Esophagus (tissue), 2 donors: ENCODE results near the gene IGFL1. TPM values are rescaled to one million over a fixed set of nuclear protein-coding genes. Genes with fewer than 3 reads are reported as not detected.
"Not testable (repeated sequence)": the region's sequence is repeated elsewhere in the genome, so short reads cannot be mapped to it uniquely, and the experiment has no call there.

ENCODE experiments used
- H3K27ac ChIP-seq, 2 donors: one replicate each; pipeline ENCODE4 v1.5.1; 2013; ENCODE audit warnings: low read depth in 2 of 2, mild to moderate bottlenecking in 2 of 2, inconsistent platforms in 1 of 2, low read length in 1 of 2, moderate library complexity in 1 of 2
- H3K27me3 ChIP-seq, 2 donors: one replicate each; pipeline ENCODE4 v1.6.1; 2013; ENCODE audit warnings: low read length in 2 of 2, control low read depth in 1 of 2, mild to moderate bottlenecking in 1 of 2; ENCODE audit not compliant: insufficient read depth in 2 of 2, control insufficient read depth in 1 of 2
- H3K36me3 ChIP-seq, 2 donors: one replicate each; pipeline ENCODE4 v1.6.1; 2013; ENCODE audit warnings: low read length in 1 of 2; ENCODE audit not compliant: control insufficient read depth in 2 of 2, insufficient read depth in 2 of 2
- H3K4me1 ChIP-seq, 2 donors: one replicate each; pipeline ENCODE4 v1.6.1; 2013; ENCODE audit warnings: low read length in 1 of 2; ENCODE audit not compliant: control insufficient read depth in 2 of 2, insufficient read depth in 2 of 2
- H3K4me3 ChIP-seq, 2 donors: one replicate each; pipeline ENCODE4 v1.5.1; 2013; ENCODE audit warnings: low read length in 2 of 2, mild to moderate bottlenecking in 2 of 2, low read depth in 1 of 2, moderate library complexity in 1 of 2
- H3K9me3 ChIP-seq, 2 donors: one replicate each; pipeline ENCODE4 v1.6.1; 2013; ENCODE audit warnings: mild to moderate bottlenecking in 2 of 2, low read depth in 1 of 2, low read length in 1 of 2, moderate library complexity in 1 of 2; ENCODE audit not compliant: control insufficient read depth in 2 of 2, insufficient read depth in 1 of 2
- WGBS, 2 donors: extraction: QIAGEN DNeasy Blood & Tissue Kit; methylation state at CpG; one replicate each; pipeline ENCODE4 v1.1.7; 2013; 5-methylcytosine and 5-hydroxymethylcytosine counted together
- polyA plus RNA-seq, 2 donors: library from polyadenylated mRNA; stranded (reverse); fragments of 200-250 nt; gene quantifications; one replicate each; pipeline ENCODE4 v1.2.3, GENCODE V29; 2013
- donor health status: healthy with polysubstance abuse.
- donor health status: Bipolar disorder and iron deficiency.

Gene IGFL1
- polyA plus RNA-seq, 2 donors: 58.7 to 66.5 TPM

GRCh38 chr19:46256855-46257254 is 27.3 kb downstream of the IGFL1 start:
- Histone ChIP-seq H3K4me3 (no peak overlapping the region), H3K9me3 (no peaks in the 10 kb centered on the region), H3K27me3 (no peaks in the 10 kb centered on the region), H3K27ac (no peak overlapping the region), H3K36me3 (no peaks in the 10 kb centered on the region), H3K4me1 (peaks cover 0 to 3% of the 10 kb centered on the region in 2 donors)
- 66 to 67% methylated on average over 8 of the region's 8 CpGs for WGBS, 2 donors

GRCh38 chr19:46261501-46261900 is 32.0 kb downstream of the IGFL1 start:
- not testable (repeated sequence) for H3K4me3 ChIP-seq, H3K4me1 ChIP-seq, H3K9me3 ChIP-seq, H3K27me3 ChIP-seq, H3K27ac ChIP-seq, H3K36me3 ChIP-seq
- WGBS, 2 donors: 54 to 66% methylated on average over 7 of the region's 7 CpGs

GRCh38 chr19:46262684-46263296 is 33.2 kb downstream of the IGFL1 start:
- not testable (repeated sequence) for H3K9me3 ChIP-seq, H3K4me3 ChIP-seq, H3K27ac ChIP-seq, H3K36me3 ChIP-seq, H3K4me1 ChIP-seq, H3K27me3 ChIP-seq
- WGBS, 2 donors: 38 to 46% methylated on average over 11 of the region's 11 CpGs

DNA sequence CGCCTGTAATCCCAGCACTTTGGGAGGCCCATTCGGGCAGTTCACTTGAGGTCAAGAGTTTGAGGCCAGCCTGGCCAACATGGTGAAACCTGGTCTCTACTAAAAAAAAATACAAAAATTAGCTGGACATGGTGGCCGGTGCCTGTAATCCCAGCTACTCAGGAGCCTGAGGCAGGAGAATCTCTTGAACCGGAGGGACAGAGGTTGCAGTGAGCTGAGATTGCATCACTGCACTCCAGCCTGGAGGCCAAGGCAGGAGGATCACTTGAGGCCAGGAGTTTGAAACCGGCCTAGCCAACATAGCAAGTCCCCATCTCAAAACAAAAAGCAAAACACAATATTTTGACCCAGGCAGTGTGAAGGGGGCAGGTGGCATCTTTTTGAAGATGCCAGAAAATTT is 35.3 kb downstream of the IGFL1 start:
- not testable (repeated sequence) for H3K27me3 ChIP-seq, H3K9me3 ChIP-seq, H3K27ac ChIP-seq, H3K36me3 ChIP-seq, H3K4me1 ChIP-seq, H3K4me3 ChIP-seq
- WGBS, 2 donors: 76 to 78% methylated on average over 5 of the region's 5 CpGs

- Histone ChIP-seq H3K27ac (no peak overlapping the region), H3K4me3 (no peak overlapping the region), H3K36me3 (no peaks in the 10 kb centered on the region), H3K27me3 (no peaks in the 10 kb centered on the region), H3K4me1 (peaks cover 0 to 3% of the 10 kb centered on the region in 2 donors), H3K9me3 (no peaks in the 10 kb centered on the region)
- 18% methylated on average over 10 of the region's 10 CpGs for WGBS, 2 donors
Observed at GRCh38 chr19:46265217-46265828, 35.8 kb downstream of the IGFL1 start.

- no peak overlapping the region for H3K27ac ChIP-seq
- H3K4me1 ChIP-seq: no peaks in the 10 kb centered on the region
- no peaks in the 10 kb centered on the region for H3K9me3 ChIP-seq
- WGBS, 2 donors: 80 to 86% methylated on average over 7 of the region's 7 CpGs
- H3K4me3 ChIP-seq: no peak overlapping the region
- H3K36me3 ChIP-seq: no peaks in the 10 kb centered on the region
- no peaks in the 10 kb centered on the region for H3K27me3 ChIP-seq
Observed at GRCh38 chr19:46269101-46269500, 39.6 kb downstream of the IGFL1 start.

GRCh38 chr19:46270521-46271256 is 41.1 kb downstream of the IGFL1 start:
- no peaks in the 10 kb centered on the region for H3K9me3 ChIP-seq
- H3K27ac ChIP-seq: no peak overlapping the region
- no peaks in the 10 kb centered on the region for H3K27me3 ChIP-seq
- H3K36me3 ChIP-seq: no peaks in the 10 kb centered on the region
- H3K4me1 ChIP-seq: no peaks in the 10 kb centered on the region
- no peak overlapping the region for H3K4me3 ChIP-seq
- WGBS, 2 donors: 49 to 61% methylated on average over 17 of the region's 17 CpGs

GRCh38 chr19:46271481-46272197 is 42.1 kb downstream of the IGFL1 start:
- H3K27ac ChIP-seq: no peak overlapping the region
- H3K4me3 ChIP-seq: no peak overlapping the region
- WGBS, 2 donors: 53 to 55% methylated on average over 8 of the region's 8 CpGs
- no peaks in the 10 kb centered on the region for H3K36me3 ChIP-seq
- H3K27me3 ChIP-seq: no peaks in the 10 kb centered on the region
- H3K9me3 ChIP-seq: no peaks in the 10 kb centered on the region
- no peaks in the 10 kb centered on the region for H3K4me1 ChIP-seq

- H3K4me1 ChIP-seq, H3K27me3 ChIP-seq, H3K4me3 ChIP-seq, H3K27ac ChIP-seq, H3K36me3 ChIP-seq, H3K9me3 ChIP-seq: not testable (repeated sequence)
- 82 to 86% methylated on average over 6 of the region's 6 CpGs for WGBS, 2 donors
Observed at GRCh38 chr19:46273931-46274330, 44.4 kb downstream of the IGFL1 start.
